Osteocyte (in vitro differentiated cells): ENCODE data around the gene RBM4B. TPM values are rescaled to one million over a fixed set of nuclear protein-coding genes. Genes with fewer than 3 reads are reported as not detected.

Source experiments
- DNase-seq: peaks from one replicate; pipeline ENCODE4 v3.0.0; 2021; ENCODE audit warnings: mixed read lengths; ENCODE audit not compliant: unreplicated experiment; ENCODE audit errors: extremely low spot score
- H3K27ac Mint-ChIP-seq: one replicate; pipeline ENCODE4 v1.8.0; 2021; ENCODE audit warnings: mild to moderate bottlenecking, mixed read lengths; ENCODE audit not compliant: unreplicated experiment
- H3K27me3 Mint-ChIP-seq: one replicate; pipeline ENCODE4 v1.8.0; 2021; ENCODE audit warnings: mixed read lengths; ENCODE audit not compliant: unreplicated experiment
- H3K36me3 Mint-ChIP-seq: one replicate; pipeline ENCODE4 v1.8.0; 2021; ENCODE audit warnings: mixed read lengths; ENCODE audit not compliant: unreplicated experiment
- H3K4me1 Mint-ChIP-seq: one replicate; pipeline ENCODE4 v1.8.0; 2021; ENCODE audit warnings: mixed read lengths; ENCODE audit not compliant: unreplicated experiment
- H3K4me3 Mint-ChIP-seq: one replicate; pipeline ENCODE4 v1.8.0; 2021; ENCODE audit warnings: mild to moderate bottlenecking, moderate library complexity, mixed read lengths; ENCODE audit not compliant: unreplicated experiment
- H3K9me3 Mint-ChIP-seq: one replicate; pipeline ENCODE4 v1.8.0; 2021; ENCODE audit warnings: mixed read lengths; ENCODE audit not compliant: unreplicated experiment
- CTCF ChIP-seq: fragments of 200-600 bp; sonication (generic); IDR thresholded peaks from 2 replicates; pipeline ENCODE4 v1.5.0; 2021; ENCODE audit warnings: antibody characterized with exemption, mild to moderate bottlenecking, moderate library complexity
- total RNA-seq: library from RNA; stranded (reverse); gene quantifications from 2 replicates; pipeline ENCODE4 v1.2.1, GENCODE V29; 2021

Gene RBM4B
- total RNA-seq, 1 donor from 2014 or later, result 31.4 TPM

DNA sequence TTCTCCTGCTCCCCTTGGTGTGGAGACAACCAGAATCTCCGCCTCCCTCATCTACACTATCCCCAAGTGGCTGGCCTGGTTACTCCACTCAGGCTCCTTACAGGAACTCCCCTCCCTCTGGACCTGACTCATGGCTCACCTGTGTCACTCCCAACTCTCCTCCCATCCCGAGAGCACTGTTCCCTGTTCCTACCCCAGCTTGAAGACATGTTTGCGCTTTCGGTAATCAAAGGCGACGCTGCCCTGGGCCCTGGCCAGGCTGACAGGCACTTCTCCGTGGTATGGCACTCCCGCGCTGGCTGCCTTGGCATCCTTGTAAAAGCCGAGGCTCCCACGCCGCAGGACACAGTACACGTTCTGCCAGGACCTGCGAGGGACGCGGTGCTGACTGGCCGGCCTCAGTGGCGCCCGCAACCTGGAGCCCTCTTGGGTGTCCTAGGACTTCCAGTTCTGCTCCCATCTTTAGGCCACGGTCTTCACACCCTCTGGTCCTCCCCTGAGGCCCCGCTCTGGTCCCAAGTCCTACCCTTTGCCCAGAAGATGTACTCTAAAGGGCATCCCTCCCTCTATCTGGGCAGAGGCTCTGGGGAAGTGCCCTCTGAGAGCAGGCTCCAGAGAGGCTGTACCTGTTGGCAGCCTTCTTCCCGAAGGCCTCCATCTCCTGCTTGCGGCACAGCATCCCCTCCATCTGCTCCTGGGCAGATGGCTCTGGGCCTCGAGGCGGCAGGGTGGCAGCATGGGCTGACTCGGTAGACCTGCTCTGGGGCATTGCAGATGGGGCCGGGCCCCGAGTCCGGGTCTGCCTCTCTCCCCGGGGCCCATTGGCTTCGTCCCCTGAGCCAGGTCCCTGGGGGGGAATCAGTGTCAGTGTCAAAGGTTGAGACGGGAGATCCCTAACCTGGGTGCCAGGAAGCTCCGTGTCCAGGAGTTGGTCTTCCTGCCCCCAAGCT is 9.4 kb upstream of the RBM4B start:
- Mint-ChIP-seq H3K27me3 (no peaks in the 10 kb centered on the region), H3K27ac (no peak overlapping the region), H3K9me3 (no peaks in the 10 kb centered on the region), H3K36me3 (no peaks in the 10 kb centered on the region), H3K4me3 (no peak overlapping the region), H3K4me1 (peaks cover 3% of the 10 kb centered on the region)
- no peak for TF ChIP-seq CTCF
- DNase-seq, result no peak

DNA sequence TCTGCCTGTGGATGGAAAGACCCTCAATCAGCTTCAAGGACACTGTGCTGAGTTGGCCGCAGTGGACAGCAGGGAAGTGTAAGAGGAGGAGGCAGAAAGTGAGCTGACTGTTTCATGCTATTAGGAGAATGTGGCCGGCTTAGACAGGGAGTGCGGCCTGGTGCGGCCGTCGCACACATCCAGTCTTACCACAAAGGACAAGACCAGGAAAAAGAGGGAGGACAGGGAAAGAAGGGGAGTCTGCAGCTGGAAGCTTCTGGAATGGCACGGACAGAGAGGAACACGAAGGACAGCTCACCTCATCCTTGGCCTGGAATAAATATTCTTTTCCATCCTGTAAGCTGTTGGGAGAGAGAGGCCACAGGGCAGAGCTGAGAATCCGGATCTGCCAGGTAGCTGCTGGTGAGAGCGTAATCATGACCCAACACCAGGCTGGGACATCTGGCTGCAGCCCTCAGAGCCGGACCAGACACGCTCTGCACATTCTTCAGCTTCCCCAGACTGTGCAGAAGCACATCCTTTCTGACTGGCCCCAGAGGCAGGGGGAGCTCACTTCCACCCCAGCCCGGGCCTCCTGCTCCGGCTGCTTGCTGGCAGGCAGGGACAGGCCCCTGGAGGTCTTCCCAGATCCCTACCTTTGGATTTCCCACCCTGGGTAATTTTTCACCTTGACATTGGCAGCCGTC is 8.6 kb upstream of the RBM4B start:
- TF ChIP-seq CTCF, result no peak
- Mint-ChIP-seq H3K9me3 (no peaks in the 10 kb centered on the region), H3K27ac (no peak overlapping the region), H3K27me3 (no peaks in the 10 kb centered on the region), H3K4me1 (peaks cover 3% of the 10 kb centered on the region), H3K4me3 (no peak overlapping the region), H3K36me3 (no peaks in the 10 kb centered on the region)
- no peak for DNase-seq

GRCh38 chr11:66685276-66686099 is 7.8 kb upstream of the RBM4B start:
- Mint-ChIP-seq H3K27ac (no peak overlapping the region), H3K4me3 (no peak overlapping the region), H3K9me3 (no peaks in the 10 kb centered on the region), H3K27me3 (no peaks in the 10 kb centered on the region), H3K4me1 (peaks cover 3% of the 10 kb centered on the region), H3K36me3 (no peaks in the 10 kb centered on the region)
- DNase-seq, result no peak
- TF ChIP-seq CTCF, result no peak

DNA sequence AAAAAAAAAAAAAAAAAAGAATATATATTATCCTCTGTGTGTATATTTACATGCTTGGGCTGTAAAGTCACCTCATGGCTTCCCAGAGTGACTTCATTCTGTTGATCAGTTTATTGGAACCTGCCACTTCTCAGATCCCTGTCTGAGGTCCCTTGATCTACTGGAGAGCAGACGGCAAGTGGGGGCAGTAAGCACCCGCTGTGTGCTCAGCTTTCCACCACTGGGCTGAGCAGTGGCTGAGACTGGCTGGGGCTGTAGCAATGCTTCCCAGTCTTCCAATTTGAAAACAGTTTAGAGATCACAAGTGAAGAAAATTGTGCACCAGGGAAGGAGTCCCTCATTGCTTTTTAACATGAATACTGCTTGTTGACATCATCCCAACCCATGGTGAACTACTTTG is 6.9 kb upstream of the RBM4B start:
- no peak for TF ChIP-seq CTCF
- DNase-seq, result no peak
- H3K27me3 Mint-ChIP-seq, result no peaks in the 10 kb centered on the region
- no peak overlapping the region for H3K4me3 Mint-ChIP-seq
- H3K9me3 Mint-ChIP-seq, result no peaks in the 10 kb centered on the region
- no peaks in the 10 kb centered on the region for H3K36me3 Mint-ChIP-seq
- H3K4me1 Mint-ChIP-seq, result peaks cover 3% of the 10 kb centered on the region
- no peak overlapping the region for H3K27ac Mint-ChIP-seq
